BJ (cell line): Measurements from ENCODE around the gene KTI12. TPM values are rescaled to one million over a fixed set of nuclear protein-coding genes. Genes with fewer than 3 reads are reported as not detected.

Source experiments
- CTCF ChIA-PET: fragments of 350-600 bp; formaldehyde crosslinking; extraction: SDS; loops from one replicate; lab custom pipeline; 2021; ENCODE audit warnings: antibody characterized with exemption, inconsistent platforms; lab: Yijun Ruan, JAX
- POLR2A ChIA-PET: fragments of 300-600 bp; sonication (Branson Sonifier 250); formaldehyde crosslinking; extraction: SDS; loops from one replicate; lab custom pipeline; 2021; ENCODE audit warnings: antibody characterized with exemption; lab: Charles Lee
- DNase-seq: peaks from one replicate; pipeline ENCODE4 v3.0.0-alpha.2; 2011; ENCODE audit warnings: low read depth
- H3K27me3 ChIP-seq: 2 replicates; pipeline ENCODE4 v1.6.0; 2011; ENCODE audit warnings: low read length; ENCODE audit not compliant: control insufficient read depth, insufficient read depth
- H3K36me3 ChIP-seq: 2 replicates; pipeline ENCODE4 v1.5.1; 2011; ENCODE audit warnings: low read length; ENCODE audit not compliant: control insufficient read depth, insufficient read depth
- H3K4me3 ChIP-seq: 2 replicates; pipeline ENCODE4 v1.5.1; 2011; ENCODE audit warnings: low read depth, mild to moderate bottlenecking, control low read depth, low read length
- CTCF ChIP-seq: IDR thresholded peaks from 2 replicates; pipeline ENCODE4 v1.5.1; 2011; ENCODE audit warnings: low read depth, mild to moderate bottlenecking, control low read depth, inconsistent platforms, low read length, moderate library complexity; ENCODE audit not compliant: insufficient read depth
- polyA plus RNA-seq: library from polyadenylated mRNA; depleted of rRNA; stranded (reverse); fragments of >200 nt; gene quantifications from 2 replicates; pipeline ENCODE4 v1.2.3, GENCODE V29; 2011

The KTI12 gene
- polyA plus RNA-seq, 1 experiment, result 9.6 TPM

- DNase-seq, result no peak
- H3K4me3 ChIP-seq, result peak overlapping the region; percentile 69
- H3K36me3 ChIP-seq, result peaks cover 6% of the 10 kb centered on the region
- H3K27me3 ChIP-seq, result no peaks in the 10 kb centered on the region
- ChIA-PET POLR2A (no interaction called here), CTCF (no interaction called here)
- TF ChIP-seq CTCF, result no peak
Observed at GRCh38 chr1:52057255-52057654, 23.6 kb upstream of the KTI12 start.

GRCh38 chr1:52056937-52057231 is 23.3 kb upstream of the KTI12 start:
- POLR2A ChIA-PET, result interaction anchor here (0.6 kb wide), 1 partner anchor 160 kb away, joined by 4 read pairs; no protein-coding TSS in a partner anchor
- CTCF ChIA-PET, result no interaction called here

GRCh38 chr1:52056163-52056936 is 22.7 kb upstream of the KTI12 start, which contains the start of gene BTF3L4:
BTF3L4 (plus strand) TSS chr1:52056295; CDS start chr1:52059848, 3,553 bp downstream.
- POLR2A ChIA-PET, result interaction anchor here (0.6 to 1.4 kb wide), 2 partner anchors 159 to 160 kb away, joined by 4 to 5 read pairs; no protein-coding TSS in a partner anchor
- H3K36me3 ChIP-seq, result peaks cover 7% of the 10 kb centered on the region
- H3K4me3 ChIP-seq, result peak within 1 kb of the TSS; percentile 69
- CTCF ChIA-PET, result interaction anchor here (1.0 kb wide), 1 partner anchor 59 kb away, joined by 3 read pairs; no protein-coding TSS in a partner anchor
- no peaks in the 10 kb centered on the region for H3K27me3 ChIP-seq
- no peak for TF ChIP-seq CTCF
- DNase-seq, result peak; percentile 54

More at GRCh38 chr1:52056937-52057231, 23.3 kb upstream of the KTI12 start:
- H3K36me3 ChIP-seq, result peaks cover 7% of the 10 kb centered on the region
- DNase-seq, result no peak
- peak overlapping the region; percentile 69 for H3K4me3 ChIP-seq
- TF ChIP-seq CTCF, result no peak
- H3K27me3 ChIP-seq, result no peaks in the 10 kb centered on the region

- no peaks in the 10 kb centered on the region for H3K27me3 ChIP-seq
- peak overlapping the region; percentile 69 for H3K4me3 ChIP-seq
- POLR2A ChIA-PET, result interaction anchor here (1.4 kb wide), 1 partner anchor 159 kb away, joined by 5 read pairs; no protein-coding TSS in a partner anchor
- no peak for TF ChIP-seq CTCF
- no peak for DNase-seq
- H3K36me3 ChIP-seq, result peaks cover 7% of the 10 kb centered on the region
- CTCF ChIA-PET, result interaction anchor here (1.0 kb wide), 1 partner anchor 58 kb away, joined by 3 read pairs; no protein-coding TSS in a partner anchor
Observed at GRCh38 chr1:52055866-52056162, 22.2 kb upstream of the KTI12 start.

- DNase-seq, result peak; percentile 68
- no peak for TF ChIP-seq CTCF
- peaks cover 4% of the 10 kb centered on the region for H3K36me3 ChIP-seq
- ChIA-PET POLR2A (interaction anchor here (0.7 to 1.4 kb wide), 2 partner anchors 158 to 239 kb away, joined by 3 to 5 read pairs; no protein-coding TSS in a partner anchor), CTCF (interaction anchor here (0.6 to 1.0 kb wide), 3 partner anchors 10 to 63 kb away, joined by 3 read pairs; no protein-coding TSS in a partner anchor)
- H3K27me3 ChIP-seq, result no peaks in the 10 kb centered on the region
- H3K4me3 ChIP-seq, result peak within 1 kb of the TSS; percentile 69
Observed at GRCh38 chr1:52055066-52055865, 21.7 kb upstream of the KTI12 start, which contains the start of gene TXNDC12. TXNDC12 (minus strand) TSS chr1:52055191; CDS start chr1:52055096, 95 bp downstream.
